K562 (cell line): ENCODE data around the gene C1orf56. TPM values are rescaled to one million over a fixed set of nuclear protein-coding genes. Genes with fewer than 3 reads are reported as not detected.

Experiments used
- BRCA1 ChIP-seq, 2 experiments: fragments of 450-650 bp in 1 of 2; sonication (generic) in 1 of 2; formaldehyde crosslinking in 1 of 2; IDR thresholded peaks; 2 replicates each; pipeline versions ENCODE4 v1.5.0 to v1.6.1; 2017 to 2020; ENCODE audit warnings: mild to moderate bottlenecking in 1 of 2, missing genetic modification reagents in 1 of 2
- CXXC5 ChIP-seq: fragments of 250-450 bp; sonication (Bioruptor Pico); IDR thresholded peaks from 2 replicates; pipeline ENCODE4 v1.8.0; 2022; ENCODE audit warnings: inconsistent platforms, mild to moderate bottlenecking, moderate library complexity
- ELK1 ChIP-seq: sonication (generic); formaldehyde crosslinking; IDR thresholded peaks from 2 replicates; pipeline ENCODE4 v1.8.1; 2022; ENCODE audit warnings: missing genetic modification reagents
- ETV6 ChIP-seq, 3 experiments: fragments of 150-350 bp in 1 of 3; sonication (generic) in 1 of 3; formaldehyde crosslinking in 1 of 3; IDR thresholded peaks; 2 replicates each; pipeline versions ENCODE4 v1.6.1 to v1.8.0; 2014 to 2022; ENCODE audit warnings: borderline replicate concordance in 2 of 3, low read depth in 2 of 3, antibody characterized with exemption in 1 of 3, low read length in 1 of 3, mild to moderate bottlenecking in 1 of 3, missing genetic modification reagents in 1 of 3
- HOMEZ ChIP-seq: fragments of 250-450 bp; sonication (Bioruptor Pico); IDR thresholded peaks from 2 replicates; pipeline ENCODE4 v1.4.0; 2020; ENCODE audit warnings: mild to moderate bottlenecking, moderate library complexity
- KDM4B ChIP-seq, 2 experiments: fragments of 450-650 bp in 1 of 2; sonication (generic) in 1 of 2; IDR thresholded peaks; 2 replicates each; pipeline ENCODE4 v1.6.1; 2016 to 2017; ENCODE audit warnings: borderline replicate concordance in 2 of 2, antibody characterized with exemption in 1 of 2, low read depth in 1 of 2, mild to moderate bottlenecking in 1 of 2
- MAFF ChIP-seq: IDR thresholded peaks from 2 replicates; pipeline ENCODE4 v1.6.1; 2012; ENCODE audit warnings: low read length, improper control_type of control experiment
- MAFK ChIP-seq: IDR thresholded peaks from 2 replicates; pipeline ENCODE4 v1.6.1; 2011; ENCODE audit warnings: low read length, improper control_type of control experiment
- MLLT1 ChIP-seq, 2 experiments: fragments of 450-650 bp; IDR thresholded peaks; 2 replicates each; pipeline ENCODE4 v1.6.1; 2016
- MTA2 ChIP-seq: fragments of 450-650 bp; IDR thresholded peaks from 2 replicates; pipeline ENCODE4 v1.6.1; 2016; ENCODE audit warnings: low read depth
- MTF1 ChIP-seq: fragments of 250-450 bp; sonication (Bioruptor Pico); IDR thresholded peaks from 2 replicates; pipeline ENCODE4 v1.9.0; 2021; ENCODE audit warnings: moderate library complexity, mild to moderate bottlenecking, inconsistent platforms, borderline replicate concordance
- NR4A1 ChIP-seq, 2 experiments: fragments of 250-450 bp in 1 of 2; fragments of 450-650 bp in 1 of 2; sonication (Bioruptor Pico) in 1 of 2; IDR thresholded peaks; 2 replicates each; pipeline versions ENCODE4 v1.4.0 to v1.6.1; 2016 to 2020; ENCODE audit warnings: mild to moderate bottlenecking in 2 of 2, missing compliant biosample characterization in 1 of 2, missing genetic modification characterization in 1 of 2, moderate library complexity in 1 of 2
- RB1 ChIP-seq: fragments of 450-650 bp; IDR thresholded peaks from 2 replicates; pipeline ENCODE4 v1.6.1; 2017; ENCODE audit warnings: low read depth, mild to moderate bottlenecking
- RBM34 ChIP-seq: fragments of 200-400 bp; formaldehyde crosslinking; IDR thresholded peaks from 2 replicates; pipeline ENCODE4 v1.6.1; 2018; ENCODE audit warnings: low read length, borderline replicate concordance; ENCODE audit not compliant: insufficient read depth
- SMARCC2 ChIP-seq: fragments of 450-650 bp; IDR thresholded peaks from 2 replicates; pipeline ENCODE4 v1.6.1; 2017; ENCODE audit warnings: antibody characterized with exemption, moderate library complexity, mild to moderate bottlenecking, low read depth
- ZNF589 ChIP-seq: fragments of 200-800 bp; sonication (Bioruptor generic); IDR thresholded peaks from 2 replicates; pipeline ENCODE4 v1.6.1; 2016; ENCODE audit warnings: low read depth, missing genetic modification characterization, missing compliant biosample characterization
- polyA plus RNA-seq, 8 experiments: library from polyadenylated mRNA; depleted of rRNA in 4 of 8; stranded (reverse) in 5 of 8; unstranded in 3 of 8; fragments of >200 nt; fragmentation: Nextera tagmentation in 2 of 8; fragmentation: Illumina TruSeq in 1 of 8; extraction: Ambion mirVana in 2 of 8; extraction: Trizol in 1 of 8; gene quantifications; 2 replicates each; pipeline versions ENCODE4 v1.2.1 to v1.2.3, GENCODE V29; 2011 to 2014; ENCODE audit warnings: inconsistent platforms in 1 of 8, missing spikeins in 1 of 8
- total RNA-seq, 7 experiments: library from RNA; depleted of rRNA in 6 of 7; stranded (reverse); fragments of >200 nt in 6 of 7; fragmentation: Illumina TruSeq in 2 of 7; extraction: Trizol in 2 of 7; gene quantifications; 2 replicates each; pipeline versions ENCODE4 v1.2.1 to v1.2.3, GENCODE V29; 2011 to 2021; ENCODE audit warnings: low replicate concordance in 1 of 7

Gene C1orf56
- total and polyA plus RNA-seq, 9 of the 15 experiments (the other 6 are each of a cell fraction or from before 2014, with no cell fraction given) = 0.18 to 15.7 (median 1.1) TPM

- no peak for TF ChIP-seq ELK1
- peak in 1 of 2 experiments; percentile 52; a peak in 1 of 4 replicates for TF ChIP-seq ETV6 (IDR thresholded peaks at IDR 0.05; ENCODE audit: borderline replicate concordance in 1 of 2, low read depth in 2 of 2, low read length in 1 of 2)
- TF ChIP-seq ETV6 (CRISPR knock-in tag; IDR thresholded peaks at IDR 0.05; ENCODE audit: borderline replicate concordance) = peak; percentile 58; the same call in 1 of the 2 replicates
- no peak for TF ChIP-seq BRCA1 (IDR thresholded peaks at IDR 0.05)
- TF ChIP-seq BRCA1 (CRISPR knock-in tag; IDR thresholded peaks at IDR 0.05) = no peak
- TF ChIP-seq MLLT1 (IDR thresholded peaks at IDR 0.05) = peak; percentile 83 to 90
- TF ChIP-seq CXXC5 (CRISPR knock-in tag) = peak; percentile 91
- no peak for TF ChIP-seq NR4A1 (CRISPR knock-in tag; IDR thresholded peaks at IDR 0.05)
- TF ChIP-seq NR4A1 (tag; IDR thresholded peaks at IDR 0.05) = no peak
- TF ChIP-seq RBM34 = 0 out of 2 replicates have a peak, but pooled peaks have one; percentile 46
- TF ChIP-seq SMARCC2 = no peak
- TF ChIP-seq HOMEZ (CRISPR knock-in tag) = no peak
- TF ChIP-seq MTF1 (CRISPR knock-in tag) = no peak
- TF ChIP-seq MAFF = no peak
- no peak for TF ChIP-seq MTA2
- no peak for TF ChIP-seq ZNF589 (CRISPR knock-in tag)
- TF ChIP-seq MAFK = no peak
- peak; percentile 93 for TF ChIP-seq RB1
- TF ChIP-seq KDM4B (IDR thresholded peaks at IDR 0.05; ENCODE audit: borderline replicate concordance in 2 of 2, low read depth in 1 of 2) = no peak; a peak in 1 of 4 replicates
These were observed 11.8 kb downstream of the C1orf56 start, which contains the start of gene CDC42SE1 (continued) for GRCh38 chr1:151059109-151060006.
